ENCODE measurements around the gene HIPK2. TPM values are rescaled to one million over a fixed set of nuclear protein-coding genes. Genes with fewer than 3 reads are reported as not detected.

HIPK2 gene
- total RNA-seq, 1 donor from 2014 or later = 23.0 TPM

DNA sequence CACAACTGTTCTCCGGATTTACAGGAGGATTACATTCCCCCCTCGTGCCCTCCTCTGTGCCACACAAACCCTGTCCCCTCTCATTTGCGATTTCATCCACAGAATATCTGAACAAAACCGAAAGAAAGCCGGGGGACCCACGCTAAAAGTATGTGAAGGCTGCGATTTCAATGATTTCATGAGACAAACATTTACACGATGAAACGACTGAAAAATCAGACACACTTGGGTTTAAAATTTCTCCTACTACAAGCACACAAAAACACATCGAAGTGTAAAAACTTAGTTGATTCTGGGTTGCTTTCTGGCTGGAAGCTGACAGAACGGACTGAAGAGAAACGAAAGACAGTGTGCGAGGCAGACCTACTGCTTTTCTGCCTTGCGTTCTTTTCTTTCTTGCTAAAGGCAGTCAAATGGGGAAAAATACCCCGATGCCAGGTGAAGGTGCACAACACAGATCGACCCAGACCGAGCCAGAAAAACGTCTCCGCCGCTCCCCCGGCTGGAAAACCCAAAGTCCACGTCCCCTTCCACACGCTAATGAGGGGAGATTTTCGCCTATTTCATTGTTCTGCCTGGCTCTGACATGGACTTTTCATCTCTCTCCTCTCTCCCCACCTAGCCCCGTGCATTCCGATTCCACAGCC, 1.2 kb downstream of the HIPK2 start:
- CTCF ChIA-PET = interaction anchor here (1.9 kb wide), 1 partner anchor 129 kb away, joined by 4 read pairs; no protein-coding TSS in a partner anchor
- H3K27me3 Mint-ChIP-seq = peaks cover 3% of the 10 kb centered on the region
- DNase-seq = peak; percentile 35

GRCh38 chr7:139775829-139776266, 1.9 kb downstream of the HIPK2 start:
- ATAC-seq (ENCODE audit: low read depth) (peak; percentile 31), DNase-seq (peak; percentile 25)
- no peaks in the 10 kb centered on the region for H3K9me3 Mint-ChIP-seq
- intact Hi-C loops (cut with micrococcal nuclease) = loop anchor here (1.0 to 10.0 kb wide), 16 partner anchors 53 to 1239 kb away; partner anchors contain the start of genes MKRN1, MRPS33, PARP12 and TBXAS1
- peak overlapping the region; percentile 94 for H3K27ac Mint-ChIP-seq
- peaks cover 59% of the 10 kb centered on the region for H3K4me1 Mint-ChIP-seq
- CTCF ChIA-PET = no interaction called here
- POLR2A ChIA-PET = no interaction called here
- H3K36me3 Mint-ChIP-seq (ENCODE audit: low read depth) = peaks cover 9% of the 10 kb centered on the region
- H3K27me3 Mint-ChIP-seq = peaks cover 3% of the 10 kb centered on the region
- TF ChIP-seq, protein P1, sequence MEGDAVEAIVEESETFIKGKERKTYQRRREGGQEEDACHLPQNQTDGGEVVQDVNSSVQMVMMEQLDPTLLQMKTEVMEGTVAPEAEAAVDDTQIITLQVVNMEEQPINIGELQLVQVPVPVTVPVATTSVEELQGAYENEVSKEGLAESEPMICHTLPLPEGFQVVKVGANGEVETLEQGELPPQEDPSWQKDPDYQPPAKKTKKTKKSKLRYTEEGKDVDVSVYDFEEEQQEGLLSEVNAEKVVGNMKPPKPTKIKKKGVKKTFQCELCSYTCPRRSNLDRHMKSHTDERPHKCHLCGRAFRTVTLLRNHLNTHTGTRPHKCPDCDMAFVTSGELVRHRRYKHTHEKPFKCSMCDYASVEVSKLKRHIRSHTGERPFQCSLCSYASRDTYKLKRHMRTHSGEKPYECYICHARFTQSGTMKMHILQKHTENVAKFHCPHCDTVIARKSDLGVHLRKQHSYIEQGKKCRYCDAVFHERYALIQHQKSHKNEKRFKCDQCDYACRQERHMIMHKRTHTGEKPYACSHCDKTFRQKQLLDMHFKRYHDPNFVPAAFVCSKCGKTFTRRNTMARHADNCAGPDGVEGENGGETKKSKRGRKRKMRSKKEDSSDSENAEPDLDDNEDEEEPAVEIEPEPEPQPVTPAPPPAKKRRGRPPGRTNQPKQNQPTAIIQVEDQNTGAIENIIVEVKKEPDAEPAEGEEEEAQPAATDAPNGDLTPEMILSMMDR (IDR thresholded peaks at IDR 0.05) = no peak
- H3K4me3 Mint-ChIP-seq = peak overlapping the region; percentile 99

More for the DNA sequence above, 1.2 kb downstream of the HIPK2 start:
- peaks cover 9% of the 10 kb centered on the region for H3K36me3 Mint-ChIP-seq (ENCODE audit: low read depth)
- H3K4me1 Mint-ChIP-seq = peaks cover 53% of the 10 kb centered on the region
- ATAC-seq (ENCODE audit: low read depth) = no peak
- peak overlapping the region; percentile 99 for H3K4me3 Mint-ChIP-seq
- H3K27ac Mint-ChIP-seq = peak overlapping the region; percentile 94
- no peaks in the 10 kb centered on the region for H3K9me3 Mint-ChIP-seq
- POLR2A ChIA-PET = interaction anchor here (1.1 to 1.4 kb wide), 3 partner anchors 8 to 131 kb away, joined by 3 to 6 read pairs (median 6); no protein-coding TSS in a partner anchor
- TF ChIP-seq, protein P1 (IDR thresholded peaks at IDR 0.05) = no peak
- intact Hi-C loops (cut with micrococcal nuclease) = loop anchor here (1.0 to 10.0 kb wide), 16 partner anchors 52 to 1238 kb away; partner anchors contain the start of genes MKRN1, MRPS33, PARP12 and TBXAS1

GRCh38 chr7:139774376-139774775, 3.4 kb downstream of the HIPK2 start:
- H3K9me3 Mint-ChIP-seq = no peaks in the 10 kb centered on the region
- H3K27ac Mint-ChIP-seq = no peak overlapping the region
- ChIA-PET POLR2A (interaction anchor here (0.6 kb wide), 1 partner anchor 128 kb away, joined by 7 read pairs; no protein-coding TSS in a partner anchor), CTCF (interaction anchor here (1.2 to 1.9 kb wide), 2 partner anchors 128 to 229 kb away, joined by 3 to 5 read pairs; no protein-coding TSS in a partner anchor)
- peaks cover 3% of the 10 kb centered on the region for H3K27me3 Mint-ChIP-seq
- H3K4me3 Mint-ChIP-seq = no peak overlapping the region
- intact Hi-C loops (cut with micrococcal nuclease) = loop anchor here (10.0 kb wide), 1 partner anchor 700 kb away; the partner anchor contains the start of gene MKRN1
- ATAC-seq (ENCODE audit: low read depth) = no peak
- TF ChIP-seq, protein P1 (IDR thresholded peaks at IDR 0.05) = no peak
- peaks cover 61% of the 10 kb centered on the region for H3K4me1 Mint-ChIP-seq
- peaks cover 9% of the 10 kb centered on the region for H3K36me3 Mint-ChIP-seq (ENCODE audit: low read depth)
- DNase-seq = no peak

DNA sequence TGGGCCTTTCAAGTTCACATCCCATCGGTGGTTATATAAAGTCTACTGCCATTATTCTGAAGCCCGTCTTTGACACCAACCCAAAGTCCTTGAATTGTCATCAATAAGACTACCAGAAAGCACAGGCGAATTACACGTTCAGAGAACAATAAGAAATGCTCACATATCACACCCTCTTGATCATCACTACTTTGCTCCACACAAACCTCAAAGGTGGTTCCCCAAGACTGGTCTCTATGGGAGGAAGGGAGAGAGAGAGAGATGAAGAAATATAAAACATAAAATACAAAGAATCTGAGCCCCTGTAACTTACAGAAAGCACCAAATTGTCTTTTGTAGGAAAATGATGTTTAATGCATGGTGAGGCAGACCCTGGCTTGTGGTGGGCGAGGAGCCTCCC, 4.4 kb downstream of the HIPK2 start:
- intact Hi-C loops (cut with micrococcal nuclease) = loop anchor here (10.0 kb wide), 1 partner anchor 701 kb away; the partner anchor contains the start of gene MKRN1
- ATAC-seq (ENCODE audit: low read depth) (no peak), DNase-seq (no peak)
- Mint-ChIP-seq H3K4me1 (peaks cover 64% of the 10 kb centered on the region), H3K9me3 (no peaks in the 10 kb centered on the region), H3K36me3 (ENCODE audit: low read depth) (peaks cover 11% of the 10 kb centered on the region), H3K27ac (no peak overlapping the region), H3K27me3 (no peaks in the 10 kb centered on the region), H3K4me3 (no peak overlapping the region)
- TF ChIP-seq, protein P1 (IDR thresholded peaks at IDR 0.05) = no peak
- POLR2A ChIA-PET = no interaction called here
- CTCF ChIA-PET = interaction anchor here (1.0 to 1.9 kb wide), 2 partner anchors 127 kb away, joined by 3 to 5 read pairs; no protein-coding TSS in a partner anchor

GRCh38 chr7:139772873-139773272, 4.9 kb downstream of the HIPK2 start:
- no peaks in the 10 kb centered on the region for H3K27me3 Mint-ChIP-seq
- no peaks in the 10 kb centered on the region for H3K9me3 Mint-ChIP-seq
- intact Hi-C loops (cut with micrococcal nuclease) = loop anchor here (10.0 kb wide), 1 partner anchor 702 kb away; the partner anchor contains the start of gene MKRN1
- peaks cover 69% of the 10 kb centered on the region for H3K4me1 Mint-ChIP-seq
- peak; percentile 25 for ATAC-seq (ENCODE audit: low read depth)
- ChIA-PET POLR2A (interaction anchor here (0.8 kb wide), 1 partner anchor 144 kb away, joined by 4 read pairs; no protein-coding TSS in a partner anchor), CTCF (interaction anchor here (1.0 kb wide), 1 partner anchor 127 kb away, joined by 3 read pairs; no protein-coding TSS in a partner anchor)
- no peak overlapping the region for H3K4me3 Mint-ChIP-seq
- peaks cover 11% of the 10 kb centered on the region for H3K36me3 Mint-ChIP-seq (ENCODE audit: low read depth)
- peak overlapping the region; percentile 19 for H3K27ac Mint-ChIP-seq
- DNase-seq = no peak
- TF ChIP-seq, protein P1 (IDR thresholded peaks at IDR 0.05) = no peak

Data from activated B cell treated with CpG ODN at 0.5 μM for 24 hours (primary cell).